Thoracic aorta (tissue), 2 donors: ENCODE data around the gene TRPC4. TPM values are rescaled to one million over a fixed set of nuclear protein-coding genes. Genes with fewer than 3 reads are reported as not detected.

Experiments used
- ATAC-seq: fragments of 150-250 bp; one replicate; pipeline ENCODE4 v1.8.0; 2017; ENCODE audit warnings: low read depth; ENCODE audit not compliant: insufficient number of reproducible peaks, low FRiP score
- DNase-seq: peaks from one replicate; pipeline ENCODE4 v3.0.0-alpha.2; 2020; ENCODE audit warnings: low spot score
- H3K27ac ChIP-seq, 2 donors: fragments of 200-600 bp; sonication (generic); 1 replicate in 1 of 2; 2 replicates in 1 of 2; pipeline ENCODE4 v1.5.1; 2016; ENCODE audit warnings: mild to moderate bottlenecking in 2 of 2, moderate library complexity in 2 of 2
- H3K27me3 ChIP-seq: fragments of 200-600 bp; sonication (generic); replicated peaks from 2 replicates; pipeline ENCODE4 v1.6.0; 2016; ENCODE audit warnings: mild to moderate bottlenecking; ENCODE audit not compliant: insufficient read depth
- H3K36me3 ChIP-seq: fragments of 200-600 bp; sonication (generic); one replicate; pipeline ENCODE4 v1.5.1; 2016
- H3K4me1 ChIP-seq, 2 donors: fragments of 200-600 bp; sonication (generic); 1 replicate in 1 of 2; 2 replicates in 1 of 2; pipeline versions ENCODE4 v1.5.1 to v1.6.0; 2016; ENCODE audit warnings: low read depth in 2 of 2, mild to moderate bottlenecking in 1 of 2; ENCODE audit not compliant: control insufficient read depth in 1 of 2
- H3K4me3 ChIP-seq: fragments of 200-600 bp; sonication (generic); 2 replicates; pipeline ENCODE4 v1.5.1; 2016; ENCODE audit warnings: mild to moderate bottlenecking
- H3K9me3 ChIP-seq: fragments of 200-600 bp; sonication (generic); 2 replicates; pipeline ENCODE4 v1.5.1; 2016
- CTCF ChIP-seq: fragments of 200-600 bp; sonication (generic); IDR thresholded peaks from one replicate; pipeline ENCODE4 v1.5.1; 2019; ENCODE audit warnings: antibody characterized with exemption
- total RNA-seq, 2 donors: library from RNA; depleted of rRNA; stranded (reverse); fragments of >200 nt; gene quantifications; one replicate each; pipeline versions ENCODE4 v1.1.0 to v1.2.3, GENCODE V29; 2016

Gene TRPC4
- total RNA-seq, 2 donors from 2014 or later: 7.1 to 7.6 TPM

- Histone ChIP-seq H3K4me3 (no peak overlapping the region), H3K36me3 (no peaks in the 10 kb centered on the region), H3K27me3 (no peaks in the 10 kb centered on the region), H3K9me3 (no peaks in the 10 kb centered on the region), H3K4me1 (no peaks in the 10 kb centered on the region), H3K27ac (no peak overlapping the region)
- no peak for DNase-seq
- no peak for ATAC-seq
- no peak for TF ChIP-seq CTCF
These were observed 139.7 kb downstream of the TRPC4 start for GRCh38 chr13:37729876-37730275.

- peak overlapping the region; percentile 43 to 62 for H3K27ac ChIP-seq
- DNase-seq (no peak), ATAC-seq (no peak)
- peak overlapping the region; percentile 28 for H3K4me3 ChIP-seq
- peaks cover 0 to 16% of the 10 kb centered on the region in 2 donors for H3K4me1 ChIP-seq
- no peaks in the 10 kb centered on the region for H3K9me3 ChIP-seq
- no peaks in the 10 kb centered on the region for H3K36me3 ChIP-seq
- no peak for TF ChIP-seq CTCF
- no peaks in the 10 kb centered on the region for H3K27me3 ChIP-seq
These were observed 153.0 kb downstream of the TRPC4 start for GRCh38 chr13:37716420-37717195.

DNA sequence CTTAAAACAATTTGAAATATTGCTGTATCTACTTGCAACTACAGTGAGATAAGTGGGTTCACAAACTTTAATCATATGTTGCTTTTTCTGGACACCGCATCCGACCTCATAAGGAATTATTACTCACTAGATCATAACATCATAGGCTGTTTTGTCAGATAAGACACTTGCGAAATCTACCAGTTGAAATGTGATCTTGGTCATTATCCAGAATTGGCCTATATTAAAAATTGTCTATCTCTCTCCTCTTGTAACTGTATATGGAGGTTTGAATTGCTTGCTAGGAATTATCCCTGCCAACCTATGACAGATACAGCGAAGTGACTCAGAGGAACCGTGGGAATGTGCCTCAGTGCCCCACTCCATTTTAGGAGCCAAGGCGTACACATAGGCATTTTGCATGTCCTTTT, 154.0 kb downstream of the TRPC4 start:
- Histone ChIP-seq H3K4me1 (peaks cover 0 to 16% of the 10 kb centered on the region in 2 donors), H3K4me3 (peak overlapping the region; percentile 28), H3K27ac (peak overlapping the region; percentile 43 to 62), H3K36me3 (no peaks in the 10 kb centered on the region), H3K9me3 (no peaks in the 10 kb centered on the region), H3K27me3 (no peaks in the 10 kb centered on the region)
- ATAC-seq (peak; percentile 82), DNase-seq (no peak)
- TF ChIP-seq CTCF: no peak

DNA sequence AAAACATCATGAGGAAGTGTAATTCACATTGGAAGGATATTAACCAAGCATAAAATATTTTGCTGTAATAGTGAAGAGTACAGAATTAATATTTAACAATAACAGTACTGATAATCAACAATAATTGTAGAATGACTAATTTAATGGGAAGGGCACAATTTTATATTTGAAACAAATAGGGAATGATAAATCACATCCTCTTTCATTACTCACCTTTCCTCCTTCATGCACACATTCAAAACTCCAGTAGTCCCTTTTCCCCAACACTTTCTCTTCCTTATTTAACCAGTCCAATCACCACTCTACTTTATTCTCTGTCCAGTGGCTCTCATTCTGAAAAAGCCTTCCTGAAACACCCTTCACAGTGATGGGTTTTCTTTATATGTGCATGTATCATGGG, 160.3 kb downstream of the TRPC4 start:
- TF ChIP-seq CTCF: no peak
- no peak for DNase-seq
- H3K27me3 ChIP-seq: no peaks in the 10 kb centered on the region
- H3K36me3 ChIP-seq: no peaks in the 10 kb centered on the region
- no peaks in the 10 kb centered on the region for H3K4me1 ChIP-seq
- no peaks in the 10 kb centered on the region for H3K9me3 ChIP-seq
- H3K4me3 ChIP-seq: no peak overlapping the region
- H3K27ac ChIP-seq: no peak overlapping the region
- no peak for ATAC-seq

GRCh38 chr13:37707739-37708500, 161.7 kb downstream of the TRPC4 start:
- no peak for TF ChIP-seq CTCF
- Histone ChIP-seq H3K36me3 (no peaks in the 10 kb centered on the region), H3K4me3 (no peak overlapping the region), H3K27ac (no peak overlapping the region), H3K27me3 (no peaks in the 10 kb centered on the region), H3K4me1 (no peaks in the 10 kb centered on the region), H3K9me3 (no peaks in the 10 kb centered on the region)
- DNase-seq: no peak
- no peak for ATAC-seq
